HepG2 (cell line): ENCODE measurements around the gene TSPAN3. TPM values are rescaled to one million over a fixed set of nuclear protein-coding genes. Genes with fewer than 3 reads are reported as not detected.

Experiments
- ATAC-seq: fragments of 200-7000 bp; cut with Tn5 transposase; 3 replicates; pipeline ENCODE4 v1.9.1; 2020; ENCODE audit warnings: mild to moderate bottlenecking, moderate library complexity
- BruUV-seq: library from RNA; stranded (reverse); fragments of 400-500 nt; replicated peaks from 2 replicates; lab custom pipeline; 2021; lab: Mats Ljungman, UMichigan
- CTCF ChIA-PET: fragments of 300-600 bp; formaldehyde crosslinking; extraction: SDS; loops from one replicate; lab custom pipeline; 2021; ENCODE audit warnings: low total read pairs, inconsistent platforms, low intra/inter-chr PET ratio; lab: Yijun Ruan, JAX
- POLR2A ChIA-PET: fragments of 350-600 bp; sonication (Branson Sonifier 250); formaldehyde crosslinking; loops from one replicate; lab custom pipeline; 2020; ENCODE audit warnings: antibody characterized with exemption, inconsistent platforms; lab: Yijun Ruan, JAX
- DNase-seq: peaks from one replicate; pipeline ENCODE4 v3.0.0-alpha.2; 2015; ENCODE audit warnings: low spot score
- FAIRE-seq: peaks from 3 replicates; lab custom pipeline; 2011; peaks lifted over from hg19 to GRCh38; lab: Jason Lieb, UNC
- H2AFZ ChIP-seq: one replicate; pipeline ENCODE4 v1.6.1; 2011; ENCODE audit warnings: low read length, inconsistent platforms
- H3K27ac ChIP-seq: fragments of 300-600 bp; 3 replicates; pipeline ENCODE4 v1.8.0; 2011; ENCODE audit warnings: mixed run types, mild to moderate bottlenecking, mixed read lengths, low read length, inconsistent platforms; ENCODE audit not compliant: insufficient read depth; ENCODE audit errors: extremely low read length
- H3K27me3 ChIP-seq, 2 experiments: fragments of 200-600 bp in 1 of 2; 2 replicates in 1 of 2; 3 replicates in 1 of 2; pipeline versions ENCODE4 v1.6.0 to v1.8.0; 2011; ENCODE audit warnings: low read length in 2 of 2, mild to moderate bottlenecking in 2 of 2, moderate library complexity in 2 of 2, inconsistent platforms in 1 of 2; ENCODE audit not compliant: insufficient read depth in 2 of 2, control insufficient read depth in 1 of 2
- H3K36me3 ChIP-seq, 2 experiments: fragments of 200-600 bp in 1 of 2; replicated peaks in 1 of 2; 2 replicates in 1 of 2; 3 replicates in 1 of 2; pipeline versions ENCODE4 v1.5.1 to v1.8.0; 2011; ENCODE audit warnings: low read length in 2 of 2, inconsistent platforms in 1 of 2; ENCODE audit not compliant: insufficient read depth in 2 of 2, control insufficient read depth in 1 of 2
- H3K4me1 ChIP-seq: 2 replicates; pipeline ENCODE4 v1.5.1; 2012; ENCODE audit warnings: low read length, inconsistent platforms; ENCODE audit not compliant: insufficient read depth
- H3K4me2 ChIP-seq: 2 replicates; pipeline ENCODE4 v1.6.0; 2011; ENCODE audit warnings: low read depth, low read length, inconsistent platforms
- H3K4me3 ChIP-seq, 3 experiments: fragments of 200-600 bp in 1 of 3; sonication (generic), shearing (Covaris generic) in 1 of 3; replicated peaks in 1 of 3; 2 replicates each; pipeline ENCODE4 v1.5.1; 2011 to 2016; ENCODE audit warnings: low read length in 3 of 3, inconsistent platforms in 2 of 3, low read depth in 2 of 3, mild to moderate bottlenecking in 2 of 3, control low read depth in 1 of 3, mixed read lengths in 1 of 3; ENCODE audit not compliant: insufficient read depth in 1 of 3
- H3K79me2 ChIP-seq: one replicate; pipeline ENCODE4 v1.6.1; 2011; ENCODE audit warnings: low read length, inconsistent platforms; ENCODE audit not compliant: insufficient read depth
- H3K9ac ChIP-seq: 2 replicates; pipeline ENCODE4 v1.6.0; 2011; ENCODE audit warnings: mild to moderate bottlenecking, low read depth, low read length, inconsistent platforms; ENCODE audit not compliant: insufficient read depth
- H3K9me3 ChIP-seq: 2 replicates; pipeline ENCODE4 v1.5.1; 2012; ENCODE audit warnings: mild to moderate bottlenecking, low read length
- H4K20me1 ChIP-seq: 2 replicates; pipeline ENCODE4 v1.6.0; 2011; ENCODE audit warnings: inconsistent platforms, mild to moderate bottlenecking, low read length, moderate library complexity; ENCODE audit not compliant: insufficient read depth
- AGO1 ChIP-seq: fragments of 200-400 bp; formaldehyde crosslinking; IDR thresholded peaks from 2 replicates; pipeline ENCODE4 v1.6.1; 2017; ENCODE audit warnings: mild to moderate bottlenecking, low read depth, low read length, moderate library complexity; ENCODE audit not compliant: poor library complexity, severe bottlenecking
- AKAP8 ChIP-seq: sonication (generic); formaldehyde crosslinking; IDR thresholded peaks from 2 replicates; pipeline ENCODE4 v1.5.1; 2020; ENCODE audit warnings: mild to moderate bottlenecking, missing genetic modification reagents
- ARNTL ChIP-seq: sonication (generic); formaldehyde crosslinking; IDR thresholded peaks from 2 replicates; pipeline ENCODE4 v1.4.0; 2020; ENCODE audit warnings: mild to moderate bottlenecking, missing genetic modification reagents
- ATAD3A ChIP-seq: sonication (generic); formaldehyde crosslinking; IDR thresholded peaks from 2 replicates; pipeline ENCODE4 v1.4.0; 2020; ENCODE audit warnings: missing genetic modification reagents
- CBX2 ChIP-seq, 2 experiments: fragments of 200-600 bp in 1 of 2; sonication (generic); formaldehyde crosslinking in 1 of 2; IDR thresholded peaks; 2 replicates each; pipeline versions ENCODE4 v1.7.0 to v1.8.1; 2018 to 2022; ENCODE audit warnings: low read depth in 2 of 2, low read length in 1 of 2, mild to moderate bottlenecking in 1 of 2, missing genetic modification reagents in 1 of 2
- DMAP1 ChIP-seq: IDR thresholded peaks from 2 replicates; pipeline ENCODE4 v1.6.1; 2016
- FOXA3 ChIP-seq: IDR thresholded peaks from 2 replicates; pipeline ENCODE4 v1.6.1; 2016; ENCODE audit warnings: missing genetic modification reagents, missing compliant biosample characterization
- FOXP1 ChIP-seq, 2 experiments: fragments of 450-650 bp in 1 of 2; IDR thresholded peaks; 2 replicates each; pipeline ENCODE4 v1.6.1; 2017 to 2018; ENCODE audit warnings: antibody characterized with exemption in 1 of 2
- MTA1 ChIP-seq: sonication (generic); formaldehyde crosslinking; IDR thresholded peaks from 2 replicates; pipeline ENCODE4 v1.4.0; 2020; ENCODE audit warnings: missing genetic modification reagents, mild to moderate bottlenecking, borderline replicate concordance
- PRMT3 ChIP-seq: sonication (generic); formaldehyde crosslinking; IDR thresholded peaks from 2 replicates; pipeline ENCODE4 v1.8.1; 2022; ENCODE audit warnings: low read depth, mild to moderate bottlenecking, moderate library complexity, missing genetic modification reagents, borderline replicate concordance
- RAD21 ChIP-seq: fragments of 450-650 bp; formaldehyde crosslinking; IDR thresholded peaks from 2 replicates; pipeline ENCODE4 v1.5.0; 2020; ENCODE audit warnings: mild to moderate bottlenecking
- THAP9 ChIP-seq: sonication (generic); formaldehyde crosslinking; IDR thresholded peaks from 2 replicates; pipeline ENCODE4; 2020; ENCODE audit warnings: missing genetic modification reagents, mild to moderate bottlenecking, borderline replicate concordance
- YEATS2 ChIP-seq: sonication (generic); formaldehyde crosslinking; IDR thresholded peaks from 2 replicates; pipeline ENCODE4 v1.4.0; 2020; ENCODE audit warnings: missing genetic modification reagents, borderline replicate concordance
- ZNF335 ChIP-seq: sonication (generic); formaldehyde crosslinking; IDR thresholded peaks from 2 replicates; pipeline ENCODE4 v1.4.0; 2020; ENCODE audit warnings: missing genetic modification reagents
- ZNF414 ChIP-seq: sonication (generic); formaldehyde crosslinking; IDR thresholded peaks from 2 replicates; pipeline ENCODE4 v1.5.0; 2020; ENCODE audit warnings: missing genetic modification reagents
- ZNF558 ChIP-seq: sonication (generic); formaldehyde crosslinking; IDR thresholded peaks from 2 replicates; pipeline ENCODE4 v1.9.0; 2022; ENCODE audit warnings: mild to moderate bottlenecking, missing genetic modification reagents, borderline replicate concordance
- ZNF576 ChIP-seq: sonication (generic); formaldehyde crosslinking; IDR thresholded peaks from 2 replicates; pipeline ENCODE4 v1.4.0; 2020; ENCODE audit warnings: mild to moderate bottlenecking, missing genetic modification reagents
- ZSCAN12 ChIP-seq: sonication (generic); formaldehyde crosslinking; IDR thresholded peaks from 2 replicates; pipeline ENCODE4 v1.9.0; 2021; ENCODE audit warnings: mild to moderate bottlenecking, missing genetic modification reagents
- WGBS: methylation state at CpG from one replicate; pipeline ENCODE4 v1.1.6; 2017; ENCODE audit warnings: low lambda C conversion rate; 5-methylcytosine and 5-hydroxymethylcytosine counted together
- in situ Hi-C: cut with HindIII; loops from 2 replicates; pipeline ENCODE4 v1.10.0; 2017; ENCODE audit warnings: low pct_unique_long_range_greater_than_20kb; ENCODE audit not compliant: extremely low pct_ligation_motif_present
- intact Hi-C: fragments of 100-400 bp; cut with micrococcal nuclease; formaldehyde crosslinking; loops from one replicate; pipeline ENCODE4 v1.10.0; 2022; ENCODE audit not compliant: unreplicated experiment
- polyA plus RNA-seq, 8 experiments: library from polyadenylated mRNA; depleted of rRNA in 3 of 8; stranded (reverse) in 7 of 8; unstranded in 1 of 8; fragments of >200 nt; fragmentation: Illumina TruSeq in 4 of 8; extraction: Trizol in 4 of 8; gene quantifications; 2 replicates each; pipeline versions ENCODE4 v1.2.1 to v1.2.3, GENCODE V29; 2011 to 2016; ENCODE audit warnings: low read depth in 4 of 8, missing spikeins in 1 of 8, mixed read lengths in 1 of 8; ENCODE audit not compliant: insufficient read depth in 1 of 8
- total RNA-seq, 5 experiments: library from RNA; depleted of rRNA; stranded (reverse); fragments of >200 nt; fragmentation: Illumina TruSeq; extraction: Trizol; gene quantifications; 2 replicates each; pipeline ENCODE4 v1.2.3, GENCODE V29; 2016; ENCODE audit warnings: low read depth in 1 of 5
- TF ChIP-seq, protein P1 (sequence below): sonication (generic); formaldehyde crosslinking; conservative IDR thresholded peaks from 2 replicates; pipeline ENCODE4 v1.4.0; 2020; ENCODE audit warnings: missing genetic modification reagents

TSPAN3 gene
- total and polyA plus RNA-seq, 2 of the 13 experiments (the other 11 are each of a cell fraction or from before 2014, with no cell fraction given), result 167 to 170 TPM

GRCh38 chr15:77107068-77107467, 36.2 kb upstream of the TSPAN3 start (continued):
- TF ChIP-seq CBX2 (IDR thresholded peaks at IDR 0.05; ENCODE audit: low read depth, low read length), result no peak
- TF ChIP-seq CBX2 (CRISPR knock-in tag; IDR thresholded peaks at IDR 0.05; ENCODE audit: low read depth), result no peak

- DNase-seq (no peak), ATAC-seq (no peak), FAIRE-seq (no peak)
- H2AFZ ChIP-seq, result no peak overlapping the region
- H3K4me1 ChIP-seq, result peaks cover 31% of the 10 kb centered on the region
- H3K27me3 ChIP-seq, result no peaks in the 10 kb centered on the region
- no TSS peak for BruUV-seq
- in situ Hi-C loops, result no loop called here
- no peak overlapping the region for H3K4me3 ChIP-seq
- no peaks in the 10 kb centered on the region for H3K9me3 ChIP-seq
- no peaks in the 10 kb centered on the region for H3K36me3 ChIP-seq
- H3K79me2 ChIP-seq, result no peaks in the 10 kb centered on the region
- ChIA-PET POLR2A (no interaction called here), CTCF (no interaction called here)
- no peak overlapping the region for H3K27ac ChIP-seq
- H3K9ac ChIP-seq, result no peak overlapping the region
- 76% methylated on average over 3 of the region's 3 CpGs for WGBS
- intact Hi-C loops, result no loop called here
- no peak overlapping the region for H3K4me2 ChIP-seq
- no peaks in the 10 kb centered on the region for H4K20me1 ChIP-seq
- TF ChIP-seq PRMT3 (CRISPR knock-in tag) (no peak), ATAD3A (CRISPR knock-in tag) (no peak), ZNF576 (CRISPR knock-in tag) (no peak), ZNF414 (no peak), MTA1 (no peak), AKAP8 (CRISPR knock-in tag) (no peak), ARNTL (CRISPR knock-in tag) (no peak), YEATS2 (CRISPR knock-in tag) (no peak), FOXA3 (CRISPR knock-in tag) (no peak), ZNF335 (CRISPR knock-in tag) (no peak), AGO1 (no peak), DMAP1 (CRISPR knock-in tag) (no peak), FOXP1 (IDR thresholded peaks at IDR 0.05) (no peak), FOXP1 (CRISPR knock-in tag; IDR thresholded peaks at IDR 0.05) (no peak), ZSCAN12 (CRISPR knock-in tag) (no peak), RAD21 (CRISPR knock-in tag) (no peak), ZNF558 (no peak), THAP9 (no peak)
- TF ChIP-seq, protein P1, sequence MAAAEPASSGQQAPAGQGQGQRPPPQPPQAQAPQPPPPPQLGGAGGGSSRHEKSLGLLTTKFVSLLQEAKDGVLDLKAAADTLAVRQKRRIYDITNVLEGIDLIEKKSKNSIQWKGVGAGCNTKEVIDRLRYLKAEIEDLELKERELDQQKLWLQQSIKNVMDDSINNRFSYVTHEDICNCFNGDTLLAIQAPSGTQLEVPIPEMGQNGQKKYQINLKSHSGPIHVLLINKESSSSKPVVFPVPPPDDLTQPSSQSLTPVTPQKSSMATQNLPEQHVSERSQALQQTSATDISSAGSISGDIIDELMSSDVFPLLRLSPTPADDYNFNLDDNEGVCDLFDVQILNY (CRISPR knock-in tag), result no peak
Measured at GRCh38 chr15:77104155-77104554, 33.2 kb upstream of the TSPAN3 start.
